GM18526 (cell line): ENCODE measurements around the gene GAGE12J.
"Not testable (repeated sequence)": the region's sequence is repeated elsewhere in the genome, so short reads cannot be mapped to it uniquely, and the experiment has no call there.

ENCODE experiments used
- POLR2A ChIP-seq: IDR thresholded peaks from 3 replicates; pipeline ENCODE4 v1.6.1; 2011; ENCODE audit not compliant: insufficient read length; ENCODE audit errors: extremely low read depth

Gene GAGE12J

DNA sequence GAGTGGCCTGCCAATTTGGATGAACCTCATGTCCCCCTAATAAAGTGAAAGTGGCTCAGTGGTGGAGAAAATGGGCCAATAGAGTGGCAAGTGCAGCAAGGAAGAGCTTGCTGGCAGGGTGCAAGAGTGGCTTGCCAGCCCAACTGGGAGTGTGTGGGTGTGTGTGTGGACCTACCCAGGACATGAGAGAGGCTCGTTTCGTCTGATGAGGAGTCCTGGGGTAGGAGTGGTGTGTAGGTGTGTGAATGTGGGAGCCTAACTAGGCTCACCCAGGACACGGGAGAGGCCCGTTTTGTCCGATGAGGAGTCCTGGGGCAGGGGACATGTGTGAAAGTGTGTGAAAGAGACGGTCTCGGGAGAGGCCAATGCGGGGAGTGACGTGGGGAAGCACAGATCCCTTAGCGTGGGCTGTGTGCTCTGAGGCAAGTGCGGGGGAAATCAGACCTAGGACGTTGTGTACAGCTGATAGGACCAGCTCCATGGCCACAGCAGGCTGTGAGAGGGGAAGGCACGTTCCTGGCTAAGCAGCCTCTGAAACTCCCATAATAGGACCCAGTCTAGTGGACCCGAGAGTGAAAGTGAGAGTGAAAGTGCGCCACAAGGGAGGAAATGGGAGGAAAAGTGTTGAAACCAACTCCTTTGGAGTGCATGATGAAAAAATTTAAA lies 13.1 kb upstream of the GAGE12J start:
- TF ChIP-seq POLR2A: no peak

- TF ChIP-seq POLR2A: no peak
Observed at GRCh38 chrX:49309401-49309981, 12.3 kb upstream of the GAGE12J start.

- TF ChIP-seq POLR2A: no peak
Observed at GRCh38 chrX:49310371-49310770, 11.5 kb upstream of the GAGE12J start.

DNA sequence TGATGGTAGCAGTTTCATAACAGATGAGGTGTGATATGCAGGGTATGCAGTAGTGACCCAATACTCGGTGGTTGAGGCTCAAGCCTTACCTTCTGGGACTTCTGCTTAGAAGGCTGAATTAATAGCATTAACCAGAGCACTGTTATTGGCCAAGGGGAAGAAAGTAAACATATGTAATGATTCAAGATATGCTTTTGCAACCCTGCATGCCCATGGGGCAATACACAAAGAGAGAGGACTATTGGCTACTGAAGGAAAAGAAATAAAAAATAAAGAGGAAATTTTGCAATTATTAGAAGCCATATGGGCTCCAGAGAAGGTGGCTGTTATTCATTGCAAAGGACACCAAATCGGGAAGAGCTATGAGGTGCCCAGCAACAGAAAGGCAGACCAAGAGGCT lies 9.7 kb upstream of the GAGE12J start:
- TF ChIP-seq POLR2A: no peak

- no peak for TF ChIP-seq POLR2A
Observed at GRCh38 chrX:49316085-49316484, 5.8 kb upstream of the GAGE12J start.

GRCh38 chrX:49331282-49331681 lies 9.4 kb downstream of the GAGE12J start, which contains the start of gene GAGE13:
Gene GAGE13 (plus strand): TSS chrX:49331582. CDS start chrX:49332738, 1,156 bp downstream.
- TF ChIP-seq POLR2A: not testable (repeated sequence)
